IPS-18c (cell line): ENCODE measurements around the gene ATP6V0D1.

Source experiments
- H3K4me3 ChIP-seq: 2 replicates; pipeline ENCODE4 v1.7.0; 2013; ENCODE audit warnings: low read depth, mild to moderate bottlenecking, low read length, moderate library complexity; ENCODE audit not compliant: insufficient read depth
- H3K9me3 ChIP-seq: one replicate; pipeline ENCODE4 v1.6.1; 2013; ENCODE audit warnings: mild to moderate bottlenecking, low read length, moderate library complexity; ENCODE audit not compliant: control insufficient read depth, insufficient read depth

Gene ATP6V0D1

GRCh38 chr16:67474551-67475455 is 6.2 kb downstream of the ATP6V0D1 start:
- no peaks in the 10 kb centered on the region for H3K9me3 ChIP-seq
- no peak overlapping the region for H3K4me3 ChIP-seq

GRCh38 chr16:67471758-67472384 is 9.1 kb downstream of the ATP6V0D1 start:
- H3K9me3 ChIP-seq = no peaks in the 10 kb centered on the region
- H3K4me3 ChIP-seq = no peak overlapping the region

DNA sequence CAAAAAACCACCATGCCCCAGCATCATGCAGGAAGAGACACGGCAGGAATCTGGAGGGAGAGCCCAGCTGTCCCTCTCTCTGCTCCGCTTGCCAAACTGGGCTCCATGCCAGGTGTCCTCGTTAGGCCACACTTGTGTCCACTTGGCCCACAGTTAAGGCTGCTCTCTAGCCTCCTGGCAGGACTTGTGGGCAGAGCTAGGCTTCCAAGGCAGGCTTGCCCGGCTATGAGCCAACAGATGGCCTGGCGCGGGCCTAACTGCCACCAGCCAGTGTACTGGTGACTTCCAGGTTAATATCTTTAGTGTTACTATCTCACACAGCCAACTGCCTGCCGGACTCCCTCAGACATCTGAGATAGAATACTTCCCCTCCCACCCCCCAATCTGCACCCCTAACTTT is 10.6 kb downstream of the ATP6V0D1 start:
- no peak overlapping the region for H3K4me3 ChIP-seq
- H3K9me3 ChIP-seq = no peaks in the 10 kb centered on the region

DNA sequence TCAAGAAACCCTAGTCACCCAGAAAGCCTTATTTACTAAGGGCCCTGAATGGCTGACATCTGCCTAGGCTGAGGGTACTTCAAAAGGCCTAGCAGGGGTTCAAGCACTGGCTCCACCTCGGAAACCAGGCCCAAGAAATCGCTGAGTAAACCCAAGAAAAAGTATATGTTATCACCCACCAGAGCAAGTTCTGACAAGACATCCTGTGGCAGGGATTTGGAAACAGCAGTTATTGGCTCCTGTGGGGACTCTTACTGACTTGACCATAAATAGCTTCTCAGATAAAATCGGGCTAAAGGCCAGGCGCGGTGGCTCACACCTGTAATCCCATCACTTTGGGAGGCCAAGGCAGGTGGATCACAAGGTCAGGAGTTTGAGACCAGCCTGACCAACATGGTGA is 12.2 kb downstream of the ATP6V0D1 start:
- Histone ChIP-seq H3K9me3 (no peaks in the 10 kb centered on the region), H3K4me3 (no peak overlapping the region)

- Histone ChIP-seq H3K9me3 (no peaks in the 10 kb centered on the region), H3K4me3 (no peak overlapping the region)
These were observed 14.4 kb downstream of the ATP6V0D1 start for GRCh38 chr16:67466581-67466980.

DNA sequence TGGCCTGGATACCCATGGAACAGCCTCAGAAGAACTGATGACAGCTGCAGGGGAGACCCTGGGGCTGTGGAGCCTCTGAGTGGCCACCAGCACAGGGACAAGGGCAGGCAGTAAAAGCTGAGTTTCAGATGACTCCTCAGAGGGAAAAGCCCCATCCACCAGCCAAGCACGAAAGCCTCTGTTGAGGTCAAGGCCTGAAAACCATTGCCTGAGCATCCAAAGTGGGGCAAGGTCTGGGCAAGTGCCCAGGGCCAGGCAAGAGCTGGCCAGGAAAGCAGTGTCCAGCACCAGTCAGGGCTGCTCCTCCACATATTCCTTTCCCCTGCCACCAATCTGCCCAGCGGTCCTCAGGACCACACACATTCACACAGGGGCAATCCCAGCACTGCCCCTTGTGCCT is 16.4 kb downstream of the ATP6V0D1 start:
- Histone ChIP-seq H3K9me3 (no peaks in the 10 kb centered on the region), H3K4me3 (no peak overlapping the region)

DNA sequence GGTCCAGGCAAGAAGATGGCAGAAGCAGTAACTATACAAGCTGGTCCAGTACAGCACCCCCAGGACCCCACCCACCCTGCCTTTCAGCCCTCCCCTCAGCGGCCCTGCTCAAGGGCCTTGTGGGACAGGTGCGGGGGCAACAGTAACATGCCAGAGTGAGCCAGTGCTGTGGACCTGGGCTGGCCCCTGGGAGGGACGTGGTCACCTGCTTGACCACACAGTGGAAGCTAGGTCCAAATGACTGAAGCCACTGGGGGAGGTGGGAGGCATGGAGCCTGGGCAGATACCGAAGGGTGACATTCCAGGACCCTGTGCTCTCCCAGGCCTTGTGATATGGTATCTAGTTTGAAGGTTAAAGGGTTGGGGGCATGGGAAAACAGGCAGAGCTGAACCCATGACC is 17.3 kb downstream of the ATP6V0D1 start:
- H3K9me3 ChIP-seq = no peaks in the 10 kb centered on the region
- H3K4me3 ChIP-seq = no peak overlapping the region

- H3K4me3 ChIP-seq = no peak overlapping the region
- H3K9me3 ChIP-seq = no peaks in the 10 kb centered on the region
These were observed 17.9 kb downstream of the ATP6V0D1 start for GRCh38 chr16:67463059-67463458.

GRCh38 chr16:67462279-67462655 is 18.7 kb downstream of the ATP6V0D1 start:
- Histone ChIP-seq H3K4me3 (no peak overlapping the region), H3K9me3 (no peaks in the 10 kb centered on the region)

DNA sequence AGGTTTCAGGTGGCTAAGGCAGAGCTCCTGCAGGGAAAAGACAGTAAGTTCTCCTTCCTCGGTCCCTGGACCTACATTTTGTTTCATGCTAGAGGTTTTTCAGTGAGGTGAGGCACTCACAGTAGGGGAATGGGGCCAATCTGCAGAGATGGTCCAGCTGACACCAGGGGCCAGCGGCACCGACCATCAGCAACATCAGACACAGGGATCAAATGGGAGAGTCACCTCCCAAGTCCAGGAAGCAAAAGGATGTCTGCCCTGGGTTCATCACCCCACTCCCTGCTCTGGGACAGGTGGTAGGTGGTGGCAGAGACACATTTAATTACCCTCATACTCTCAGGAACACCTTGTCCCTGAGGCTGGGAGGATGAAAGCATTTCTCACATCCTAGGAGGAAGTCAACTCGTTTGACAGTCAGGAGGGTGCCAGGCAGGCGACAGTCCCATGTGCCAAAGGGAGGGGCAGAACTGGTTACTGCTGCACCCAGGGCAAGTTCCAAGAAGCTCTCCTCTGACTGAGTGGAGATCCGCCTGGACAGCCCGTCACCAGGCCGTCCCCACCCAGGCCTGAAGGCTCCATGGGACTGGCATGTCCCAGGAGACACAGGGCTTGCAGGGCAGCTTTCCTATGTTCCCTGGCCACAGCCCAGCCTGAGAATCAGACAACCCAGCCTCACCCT is 19.2 kb downstream of the ATP6V0D1 start:
- Histone ChIP-seq H3K4me3 (no peak overlapping the region), H3K9me3 (no peaks in the 10 kb centered on the region)

DNA sequence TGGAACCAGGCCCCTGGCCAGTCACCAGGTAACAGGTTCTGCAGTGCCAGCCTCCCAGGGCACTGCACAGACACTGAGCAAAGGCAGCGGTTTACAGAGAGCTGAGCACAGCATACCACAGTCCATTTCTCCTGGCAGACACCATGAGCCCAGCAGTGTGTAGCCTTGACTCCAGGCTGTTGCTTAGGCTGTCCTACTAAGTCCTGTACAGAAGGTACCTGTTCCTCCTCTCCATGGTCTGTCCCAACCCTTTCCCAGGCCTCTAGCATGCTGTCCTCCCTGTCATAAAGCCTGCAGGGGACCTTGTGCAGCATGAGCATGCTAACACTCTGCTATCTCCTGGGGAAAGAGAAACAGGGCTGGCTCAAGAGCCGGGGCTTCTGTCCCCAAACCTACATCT is 20.0 kb downstream of the ATP6V0D1 start:
- H3K4me3 ChIP-seq = no peak overlapping the region
- no peaks in the 10 kb centered on the region for H3K9me3 ChIP-seq

- Histone ChIP-seq H3K4me3 (no peak overlapping the region), H3K9me3 (no peaks in the 10 kb centered on the region)
These were observed 20.8 kb downstream of the ATP6V0D1 start for GRCh38 chr16:67460168-67460567.

GRCh38 chr16:67459861-67460150 is 21.2 kb downstream of the ATP6V0D1 start:
- Histone ChIP-seq H3K4me3 (no peak overlapping the region), H3K9me3 (no peaks in the 10 kb centered on the region)

- H3K9me3 ChIP-seq = no peaks in the 10 kb centered on the region
These were observed 21.7 kb downstream of the ATP6V0D1 start for GRCh38 chr16:67459066-67459860.

GRCh38 chr16:67458121-67458641 is 22.8 kb downstream of the ATP6V0D1 start:
- no peaks in the 10 kb centered on the region for H3K9me3 ChIP-seq
- no peak overlapping the region for H3K4me3 ChIP-seq

More at GRCh38 chr16:67459066-67459860, 21.7 kb downstream of the ATP6V0D1 start:
- H3K4me3 ChIP-seq = no peak overlapping the region

- no peaks in the 10 kb centered on the region for H3K9me3 ChIP-seq
- H3K4me3 ChIP-seq = no peak overlapping the region
These were observed 23.3 kb downstream of the ATP6V0D1 start for GRCh38 chr16:67457611-67458010.

GRCh38 chr16:67456391-67457081 is 24.4 kb downstream of the ATP6V0D1 start:
- Histone ChIP-seq H3K4me3 (no peak overlapping the region), H3K9me3 (no peaks in the 10 kb centered on the region)
